Panc1 (cell line): ENCODE data around the gene CA5A.
"Not testable (repeated sequence)": the region's sequence is repeated elsewhere in the genome, so short reads cannot be mapped to it uniquely, and the experiment has no call there.

Source experiments
- POLR2AphosphoS5 ChIP-seq: IDR thresholded peaks from 2 replicates; pipeline ENCODE4 v1.6.1; 2012; ENCODE audit warnings: mild to moderate bottlenecking, low read depth, low read length, moderate library complexity
- REST ChIP-seq, 2 experiments: IDR thresholded peaks; 2 replicates each; pipeline ENCODE4 v1.6.1; 2011 to 2012; ENCODE audit warnings: low read depth in 2 of 2, control low read depth in 1 of 2, low read length in 1 of 2, mild to moderate bottlenecking in 1 of 2, moderate library complexity in 1 of 2; ENCODE audit not compliant: insufficient read depth in 1 of 2
- SIN3A ChIP-seq: IDR thresholded peaks from 2 replicates; pipeline ENCODE4 v1.6.1; 2012; ENCODE audit warnings: low read depth, mild to moderate bottlenecking, low read length, moderate library complexity, borderline replicate concordance; ENCODE audit not compliant: insufficient read depth
- TCF7L2 ChIP-seq: IDR thresholded peaks from 2 replicates; pipeline ENCODE4 v1.6.1; 2011; ENCODE audit warnings: mild to moderate bottlenecking, low read depth, low read length, inconsistent platforms
- TF ChIP-seq, protein P1 (sequence below): fragments of 450-650 bp; IDR thresholded peaks from 2 replicates; pipeline ENCODE4 v1.5.1; 2017; ENCODE audit warnings: mild to moderate bottlenecking

GRCh38 chr16:87979911-87980630 lies 43.7 kb upstream of the CA5A start:
- TF ChIP-seq, protein P1, sequence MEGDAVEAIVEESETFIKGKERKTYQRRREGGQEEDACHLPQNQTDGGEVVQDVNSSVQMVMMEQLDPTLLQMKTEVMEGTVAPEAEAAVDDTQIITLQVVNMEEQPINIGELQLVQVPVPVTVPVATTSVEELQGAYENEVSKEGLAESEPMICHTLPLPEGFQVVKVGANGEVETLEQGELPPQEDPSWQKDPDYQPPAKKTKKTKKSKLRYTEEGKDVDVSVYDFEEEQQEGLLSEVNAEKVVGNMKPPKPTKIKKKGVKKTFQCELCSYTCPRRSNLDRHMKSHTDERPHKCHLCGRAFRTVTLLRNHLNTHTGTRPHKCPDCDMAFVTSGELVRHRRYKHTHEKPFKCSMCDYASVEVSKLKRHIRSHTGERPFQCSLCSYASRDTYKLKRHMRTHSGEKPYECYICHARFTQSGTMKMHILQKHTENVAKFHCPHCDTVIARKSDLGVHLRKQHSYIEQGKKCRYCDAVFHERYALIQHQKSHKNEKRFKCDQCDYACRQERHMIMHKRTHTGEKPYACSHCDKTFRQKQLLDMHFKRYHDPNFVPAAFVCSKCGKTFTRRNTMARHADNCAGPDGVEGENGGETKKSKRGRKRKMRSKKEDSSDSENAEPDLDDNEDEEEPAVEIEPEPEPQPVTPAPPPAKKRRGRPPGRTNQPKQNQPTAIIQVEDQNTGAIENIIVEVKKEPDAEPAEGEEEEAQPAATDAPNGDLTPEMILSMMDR, result not testable (repeated sequence)
- TF ChIP-seq REST (IDR thresholded peaks at IDR 0.05; ENCODE audit: insufficient read depth in 1 of 2, low read depth in 2 of 2, low read length in 1 of 2); POLR2AphosphoS5; TCF7L2; SIN3A: not testable (repeated sequence)
